NT2/D1 (cell line): ENCODE results near the gene KCNG2.

Experiments
- DNase-seq: peaks from one replicate; pipeline ENCODE4 v3.0.0-alpha.2; 2011; ENCODE audit warnings: low read depth, low spot score
- H3K27me3 ChIP-seq: 2 replicates; pipeline ENCODE4 v1.6.0; 2011; ENCODE audit warnings: mild to moderate bottlenecking; ENCODE audit not compliant: insufficient read length, insufficient read depth
- H3K36me3 ChIP-seq: 2 replicates; pipeline ENCODE4 v1.6.1; 2011; ENCODE audit warnings: mild to moderate bottlenecking, low read length, mixed read lengths; ENCODE audit not compliant: insufficient read depth, insufficient read length
- H3K4me1 ChIP-seq: 2 replicates; pipeline ENCODE4 v1.5.1; 2011; ENCODE audit not compliant: insufficient read depth, insufficient read length
- H3K4me3 ChIP-seq: 2 replicates; pipeline ENCODE4 v1.5.1; 2011; ENCODE audit warnings: low read depth; ENCODE audit not compliant: insufficient read length
- H3K9ac ChIP-seq: 2 replicates; pipeline ENCODE4 v1.6.0; 2011; ENCODE audit warnings: low read depth; ENCODE audit not compliant: insufficient read length
- H3K9me3 ChIP-seq: 2 replicates; pipeline ENCODE4 v1.5.1; 2011; ENCODE audit warnings: mild to moderate bottlenecking, low read length; ENCODE audit not compliant: insufficient read depth
- SUZ12 ChIP-seq: IDR thresholded peaks from 2 replicates; pipeline ENCODE4 v1.6.1; 2011; ENCODE audit not compliant: insufficient read length, insufficient read depth; ENCODE audit errors: extremely low read depth
- YY1 ChIP-seq: IDR thresholded peaks from 2 replicates; pipeline ENCODE4 v1.6.1; 2011; ENCODE audit not compliant: insufficient read length, insufficient read depth
- ZNF274 ChIP-seq: IDR thresholded peaks from 2 replicates; pipeline ENCODE4 v1.6.1; 2011; ENCODE audit warnings: mild to moderate bottlenecking, low read depth, low read length

KCNG2 gene

GRCh38 chr18:79871481-79872091 lies 73.8 kb downstream of the KCNG2 start:
- TF ChIP-seq SUZ12 (no peak), ZNF274 (no peak), YY1 (no peak)
- Histone ChIP-seq H3K4me1 (peaks cover 3% of the 10 kb centered on the region), H3K36me3 (no peaks in the 10 kb centered on the region), H3K9me3 (no peaks in the 10 kb centered on the region), H3K27me3 (no peaks in the 10 kb centered on the region), H3K4me3 (no peak overlapping the region), H3K9ac (no peak overlapping the region)
- DNase-seq, result no peak

GRCh38 chr18:79872527-79873444 lies 75.0 kb downstream of the KCNG2 start:
- Histone ChIP-seq H3K4me3 (no peak overlapping the region), H3K36me3 (no peaks in the 10 kb centered on the region), H3K9me3 (no peaks in the 10 kb centered on the region), H3K27me3 (no peaks in the 10 kb centered on the region), H3K4me1 (peaks cover 4% of the 10 kb centered on the region), H3K9ac (no peak overlapping the region)
- no peak for TF ChIP-seq SUZ12
- TF ChIP-seq ZNF274, result no peak
- TF ChIP-seq YY1, result no peak
- DNase-seq, result no peak

- no peak overlapping the region for H3K4me3 ChIP-seq
- H3K9me3 ChIP-seq, result no peaks in the 10 kb centered on the region
- no peak overlapping the region for H3K9ac ChIP-seq
- H3K4me1 ChIP-seq, result peaks cover 4% of the 10 kb centered on the region
- TF ChIP-seq SUZ12 (no peak), YY1 (no peak), ZNF274 (no peak)
- DNase-seq, result no peak
- no peaks in the 10 kb centered on the region for H3K27me3 ChIP-seq
- no peaks in the 10 kb centered on the region for H3K36me3 ChIP-seq
Measured at GRCh38 chr18:79873449-79874110, 75.8 kb downstream of the KCNG2 start.

- H3K4me1 ChIP-seq, result peaks cover 4% of the 10 kb centered on the region
- TF ChIP-seq ZNF274 (no peak), SUZ12 (no peak), YY1 (no peak)
- no peaks in the 10 kb centered on the region for H3K36me3 ChIP-seq
- no peaks in the 10 kb centered on the region for H3K9me3 ChIP-seq
- no peak overlapping the region for H3K4me3 ChIP-seq
- no peaks in the 10 kb centered on the region for H3K27me3 ChIP-seq
- no peak for DNase-seq
- H3K9ac ChIP-seq, result no peak overlapping the region
Measured at GRCh38 chr18:79874553-79875530, 77.1 kb downstream of the KCNG2 start.

GRCh38 chr18:79875531-79875919 lies 77.8 kb downstream of the KCNG2 start:
- Histone ChIP-seq H3K36me3 (no peaks in the 10 kb centered on the region), H3K4me1 (peaks cover 4% of the 10 kb centered on the region), H3K9ac (no peak overlapping the region), H3K4me3 (no peak overlapping the region), H3K27me3 (no peaks in the 10 kb centered on the region), H3K9me3 (no peaks in the 10 kb centered on the region)
- no peak for DNase-seq
- TF ChIP-seq SUZ12 (no peak), YY1 (no peak), ZNF274 (no peak)

GRCh38 chr18:79875931-79876461 lies 78.3 kb downstream of the KCNG2 start:
- no peaks in the 10 kb centered on the region for H3K36me3 ChIP-seq
- H3K9ac ChIP-seq, result no peak overlapping the region
- H3K27me3 ChIP-seq, result no peaks in the 10 kb centered on the region
- DNase-seq, result no peak
- H3K4me1 ChIP-seq, result peaks cover 4% of the 10 kb centered on the region
- no peaks in the 10 kb centered on the region for H3K9me3 ChIP-seq
- TF ChIP-seq YY1 (no peak), SUZ12 (no peak), ZNF274 (no peak)
- no peak overlapping the region for H3K4me3 ChIP-seq
